Muscle layer of colon (tissue), 2 donors: ENCODE data around the gene AGPAT4.

Experiments used
- H3K27ac ChIP-seq: one replicate; pipeline ENCODE4 v1.7.0; 2013; ENCODE audit warnings: low read depth, mild to moderate bottlenecking, low read length, moderate library complexity
- H3K27me3 ChIP-seq, 2 donors: one replicate each; pipeline ENCODE4 v1.7.0; 2013; ENCODE audit warnings: low read length in 2 of 2, mild to moderate bottlenecking in 2 of 2; ENCODE audit not compliant: insufficient read depth in 2 of 2, control insufficient read depth in 1 of 2
- H3K36me3 ChIP-seq: one replicate; pipeline ENCODE4 v1.7.0; 2013; ENCODE audit warnings: mild to moderate bottlenecking, low read length; ENCODE audit not compliant: insufficient read depth
- H3K4me1 ChIP-seq: one replicate; pipeline ENCODE4 v1.7.0; 2013; ENCODE audit warnings: mild to moderate bottlenecking, low read length; ENCODE audit not compliant: insufficient read depth
- H3K4me3 ChIP-seq, 2 donors: one replicate each; pipeline ENCODE4 v1.7.0; 2013; ENCODE audit warnings: low read length in 2 of 2, low read depth in 1 of 2, mild to moderate bottlenecking in 1 of 2, moderate library complexity in 1 of 2
- H3K9ac ChIP-seq: one replicate; pipeline ENCODE4 v1.7.0; 2013; ENCODE audit warnings: low read length
- H3K9me3 ChIP-seq: one replicate; pipeline ENCODE4 v1.7.0; 2013; ENCODE audit warnings: mild to moderate bottlenecking, low read length
- donor health status: abdominal sarcoma.
- donor health status: Adenocarcinoma of cecum.

Gene AGPAT4

DNA sequence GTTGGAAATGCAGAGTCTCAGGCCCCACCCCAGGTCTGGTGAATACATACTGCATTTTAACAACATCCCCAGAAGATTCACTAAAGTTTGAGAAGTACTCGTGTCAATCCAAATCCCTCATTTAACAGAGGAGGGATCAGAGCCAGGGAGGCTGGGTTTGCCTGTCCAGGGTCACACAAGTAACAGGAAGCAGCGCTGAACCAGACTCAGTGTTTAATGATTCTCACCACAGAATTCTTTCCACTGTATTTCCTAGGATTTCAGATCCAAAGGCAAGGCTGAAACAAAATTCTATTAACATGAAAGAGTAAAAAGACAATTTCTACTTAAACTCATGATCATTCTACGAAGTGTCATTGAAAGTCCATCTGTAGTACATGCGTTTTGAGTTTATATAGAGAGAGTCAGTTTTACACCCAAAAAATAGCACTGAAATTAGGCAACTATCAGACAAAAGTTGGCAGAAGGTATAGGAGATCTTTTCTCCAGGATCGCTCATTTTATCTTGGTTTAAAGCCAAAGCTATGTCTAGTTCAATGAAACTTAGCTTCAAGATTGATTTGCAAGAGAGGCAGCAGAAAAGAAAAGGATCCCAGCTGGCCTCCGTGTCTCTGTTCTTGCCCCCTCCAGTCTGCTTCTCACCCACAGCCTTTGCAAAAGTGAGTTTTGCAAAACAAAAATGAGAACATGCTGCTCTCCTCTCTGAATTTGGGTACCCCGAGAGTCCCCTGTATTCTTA lies 6.0 kb upstream of the AGPAT4 start:
- Histone ChIP-seq H3K4me1 (no peaks in the 10 kb centered on the region), H3K9me3 (no peaks in the 10 kb centered on the region), H3K4me3 (no peak overlapping the region), H3K27ac (no peak overlapping the region), H3K9ac (no peak overlapping the region), H3K36me3 (no peaks in the 10 kb centered on the region), H3K27me3 (no peaks in the 10 kb centered on the region)

GRCh38 chr6:161276605-161277155 lies 2.8 kb upstream of the AGPAT4 start:
- Histone ChIP-seq H3K9ac (no peak overlapping the region), H3K4me1 (peaks cover 5% of the 10 kb centered on the region), H3K27me3 (no peaks in the 10 kb centered on the region), H3K9me3 (no peaks in the 10 kb centered on the region), H3K4me3 (no peak overlapping the region), H3K36me3 (no peaks in the 10 kb centered on the region), H3K27ac (no peak overlapping the region)

- H3K27me3 ChIP-seq: no peaks in the 10 kb centered on the region
- no peak overlapping the region for H3K9ac ChIP-seq
- no peaks in the 10 kb centered on the region for H3K9me3 ChIP-seq
- no peak overlapping the region for H3K4me3 ChIP-seq
- peaks cover 15% of the 10 kb centered on the region for H3K4me1 ChIP-seq
- H3K27ac ChIP-seq: no peak overlapping the region
- no peaks in the 10 kb centered on the region for H3K36me3 ChIP-seq
These were observed 1.0 kb upstream of the AGPAT4 start for GRCh38 chr6:161274898-161275297.

DNA sequence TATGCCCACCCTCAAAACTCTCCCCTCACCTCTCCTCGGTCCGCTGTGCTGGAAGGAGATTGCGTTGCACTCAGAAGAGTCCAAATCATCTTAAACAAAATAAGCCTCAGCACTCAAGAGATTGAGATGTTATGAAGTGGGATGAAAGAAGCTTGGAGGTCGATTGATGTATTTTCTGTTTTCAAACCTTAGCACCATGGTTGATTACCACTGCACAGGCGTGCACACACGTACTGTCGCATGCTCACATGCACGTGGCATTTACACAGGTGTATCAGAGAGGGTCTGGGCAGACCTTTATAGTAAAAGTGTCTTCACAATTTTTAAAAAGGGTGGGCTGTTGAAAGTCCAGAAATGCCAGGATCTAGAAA lies 612 bp upstream of the AGPAT4 start:
- Histone ChIP-seq H3K4me3 (peak overlapping the region; percentile 44 to 69), H3K4me1 (peaks cover 15% of the 10 kb centered on the region), H3K36me3 (no peaks in the 10 kb centered on the region), H3K27ac (peak overlapping the region; percentile 58), H3K27me3 (no peaks in the 10 kb centered on the region), H3K9ac (peak overlapping the region; percentile 38), H3K9me3 (no peaks in the 10 kb centered on the region)

DNA sequence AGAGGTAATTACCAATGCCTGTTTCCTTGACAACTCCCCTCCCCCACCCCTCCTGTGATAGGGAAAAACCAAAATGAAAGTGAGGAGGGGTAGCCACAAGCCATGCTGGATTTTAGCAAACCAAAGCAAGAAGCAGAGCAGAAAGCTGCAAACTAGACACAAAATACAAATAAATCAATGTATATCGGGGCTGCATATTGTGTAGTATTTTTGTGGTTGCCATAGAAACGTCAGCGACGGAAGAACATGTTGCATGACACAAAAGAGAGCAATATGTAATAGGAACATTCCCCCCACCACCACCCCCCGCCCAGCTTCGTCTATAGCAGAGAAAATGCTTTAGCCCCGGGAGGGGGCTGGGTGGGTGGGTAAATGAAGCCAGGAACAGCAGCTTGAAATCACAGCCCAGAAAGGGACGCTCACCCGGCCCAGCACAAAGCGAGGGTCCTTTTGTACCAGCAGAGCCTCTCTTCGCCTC lies 548 bp downstream of the AGPAT4 start:
- H3K4me1 ChIP-seq: peaks cover 15% of the 10 kb centered on the region
- no peaks in the 10 kb centered on the region for H3K36me3 ChIP-seq
- no peaks in the 10 kb centered on the region for H3K9me3 ChIP-seq
- no peak overlapping the region for H3K27ac ChIP-seq
- H3K9ac ChIP-seq: no peak overlapping the region
- H3K4me3 ChIP-seq: peak overlapping the region; percentile 64 to 69
- no peaks in the 10 kb centered on the region for H3K27me3 ChIP-seq

DNA sequence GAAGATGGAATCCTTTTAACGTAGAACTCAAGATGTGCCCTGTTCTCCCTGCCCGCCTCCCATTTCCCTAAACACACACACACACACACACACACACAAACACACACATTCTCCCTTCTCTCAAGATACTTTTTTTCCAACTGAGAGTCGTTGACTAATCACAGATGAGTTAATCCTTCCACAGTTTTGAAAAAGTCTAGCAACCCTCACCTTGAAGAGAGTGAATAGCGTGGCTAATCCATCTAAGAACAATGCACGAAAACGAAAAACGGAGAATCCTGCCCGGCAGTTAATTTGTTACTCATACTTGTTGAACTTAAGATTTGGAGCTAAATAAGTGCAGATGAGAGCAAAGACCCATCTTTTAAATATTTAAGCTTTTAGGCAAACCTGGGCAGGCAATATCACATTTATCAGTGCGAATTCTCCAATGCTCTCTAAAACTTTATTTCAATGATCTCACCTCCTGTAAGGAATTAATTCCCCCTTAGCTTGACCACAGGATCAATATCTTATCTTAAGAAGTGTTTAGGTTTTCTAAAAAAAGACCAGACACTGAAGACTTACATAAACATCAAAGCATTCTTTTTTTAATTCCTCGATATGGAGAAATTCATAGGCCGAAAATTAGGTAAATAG lies 1.1 kb downstream of the AGPAT4 start:
- Histone ChIP-seq H3K27me3 (no peaks in the 10 kb centered on the region), H3K4me3 (peak overlapping the region; percentile 33 to 69), H3K9me3 (no peaks in the 10 kb centered on the region), H3K9ac (no peak overlapping the region), H3K4me1 (peaks cover 15% of the 10 kb centered on the region), H3K27ac (no peak overlapping the region), H3K36me3 (no peaks in the 10 kb centered on the region)

DNA sequence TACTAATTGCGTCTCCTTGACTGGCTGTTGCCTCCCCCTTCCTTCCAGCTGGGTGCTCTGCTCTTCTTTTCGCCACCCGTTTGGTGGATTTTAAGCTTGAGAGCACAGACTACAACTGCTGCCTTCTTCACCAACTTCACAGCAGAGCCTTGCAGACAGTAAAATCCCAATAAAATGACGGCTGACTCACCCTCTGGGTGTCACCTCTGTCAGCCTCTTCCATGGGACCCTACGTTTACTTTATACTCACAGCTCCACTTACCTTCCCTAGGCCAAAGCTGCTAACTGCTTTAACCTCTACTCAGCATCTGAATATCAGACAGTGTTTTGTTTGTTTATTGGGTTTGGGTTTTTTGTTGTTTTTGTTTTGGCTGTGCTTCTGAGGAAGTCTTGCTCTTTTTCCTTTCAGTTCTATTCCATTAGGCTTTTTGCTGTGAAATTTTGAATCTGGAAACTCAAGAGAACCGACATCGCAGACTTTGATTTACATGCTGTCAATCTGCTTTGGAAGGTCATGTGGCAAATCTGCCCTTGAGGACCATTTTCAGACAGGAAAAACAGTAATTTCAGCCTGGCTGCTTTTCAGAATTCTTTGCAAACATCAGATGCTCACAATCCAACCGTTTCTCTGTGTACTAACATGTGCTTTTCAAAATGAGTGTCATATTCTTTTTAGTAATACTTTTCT lies 2.4 kb downstream of the AGPAT4 start:
- no peak overlapping the region for H3K27ac ChIP-seq
- no peak overlapping the region for H3K4me3 ChIP-seq
- H3K27me3 ChIP-seq: no peaks in the 10 kb centered on the region
- H3K4me1 ChIP-seq: peaks cover 15% of the 10 kb centered on the region
- no peaks in the 10 kb centered on the region for H3K9me3 ChIP-seq
- H3K36me3 ChIP-seq: no peaks in the 10 kb centered on the region
- H3K9ac ChIP-seq: no peak overlapping the region

- Histone ChIP-seq H3K9me3 (no peaks in the 10 kb centered on the region), H3K36me3 (no peaks in the 10 kb centered on the region), H3K27me3 (no peaks in the 10 kb centered on the region), H3K4me1 (peaks cover 15% of the 10 kb centered on the region), H3K4me3 (no peak overlapping the region), H3K27ac (no peak overlapping the region), H3K9ac (no peak overlapping the region)
These were observed 3.7 kb downstream of the AGPAT4 start for GRCh38 chr6:161270116-161270515.

DNA sequence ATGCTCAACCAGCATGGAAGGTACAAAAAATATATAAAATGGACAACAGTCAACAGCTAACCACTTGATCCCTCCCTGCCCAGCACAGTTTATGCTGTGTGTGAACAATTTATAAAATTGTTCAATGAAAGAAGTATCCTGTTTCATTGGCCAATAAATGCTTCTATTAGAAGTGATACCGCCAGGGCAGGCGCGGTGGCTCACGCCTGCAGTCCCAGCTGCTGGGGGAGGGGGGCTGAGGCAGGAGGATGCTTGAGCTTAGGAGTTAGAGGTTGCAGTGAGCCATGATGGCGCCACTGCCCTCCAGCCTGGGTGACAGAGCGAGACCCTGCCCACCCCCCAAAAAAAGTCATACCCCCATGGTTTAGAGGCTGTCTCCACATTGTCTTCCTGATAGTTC lies 4.6 kb downstream of the AGPAT4 start:
- H3K4me1 ChIP-seq: peaks cover 15% of the 10 kb centered on the region
- H3K9ac ChIP-seq: no peak overlapping the region
- peaks cover 5% of the 10 kb centered on the region for H3K36me3 ChIP-seq
- no peak overlapping the region for H3K4me3 ChIP-seq
- H3K27me3 ChIP-seq: no peaks in the 10 kb centered on the region
- no peaks in the 10 kb centered on the region for H3K9me3 ChIP-seq
- no peak overlapping the region for H3K27ac ChIP-seq

GRCh38 chr6:161268531-161269210 lies 5.2 kb downstream of the AGPAT4 start:
- H3K4me1 ChIP-seq: peaks cover 15% of the 10 kb centered on the region
- H3K9me3 ChIP-seq: no peaks in the 10 kb centered on the region
- H3K9ac ChIP-seq: no peak overlapping the region
- H3K27ac ChIP-seq: no peak overlapping the region
- peaks cover 6% of the 10 kb centered on the region for H3K36me3 ChIP-seq
- no peak overlapping the region for H3K4me3 ChIP-seq
- no peaks in the 10 kb centered on the region for H3K27me3 ChIP-seq
